Measurements from ENCODE around the gene DSCAM.

GRCh38 chr21:40253112-40253511 lies 593.8 kb downstream of the DSCAM start:
- no peak for TF ChIP-seq TAF1 (IDR thresholded peaks at IDR 0.05; ENCODE audit: low read depth)
- no peak for TF ChIP-seq REST (IDR thresholded peaks at IDR 0.05; ENCODE audit: low read depth)

All from Ishikawa (cell line).